NCI-H1694 treated with DMSO at 0.1 percent for 48 hours (cell line): Measurements from ENCODE around the gene OBSCN.

Experiments
- DNase-seq: peaks from one replicate; lab custom pipeline; 2025; lab: John Stamatoyannopoulos, UW

The OBSCN gene

GRCh38 chr1:228279011-228279721 is 71.3 kb downstream of the OBSCN start:
- DNase-seq, result no peak

DNA sequence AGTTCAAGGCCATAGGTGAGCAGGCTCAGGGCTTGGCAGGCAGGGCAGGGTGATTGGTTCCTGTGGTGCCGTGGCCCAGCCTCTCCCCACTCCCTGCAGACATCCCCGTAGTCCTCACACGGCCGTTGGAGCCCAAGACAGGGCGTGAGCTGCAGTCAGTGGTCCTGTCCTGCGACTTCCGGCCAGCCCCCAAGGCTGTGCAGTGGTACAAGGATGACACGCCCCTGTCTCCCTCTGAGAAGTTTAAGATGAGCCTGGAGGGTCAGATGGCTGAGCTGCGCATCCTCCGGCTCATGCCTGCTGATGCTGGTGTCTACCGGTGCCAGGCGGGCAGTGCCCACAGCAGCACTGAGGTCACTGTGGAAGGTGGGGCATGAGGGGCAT is 71.9 kb downstream of the OBSCN start:
- no peak for DNase-seq

DNA sequence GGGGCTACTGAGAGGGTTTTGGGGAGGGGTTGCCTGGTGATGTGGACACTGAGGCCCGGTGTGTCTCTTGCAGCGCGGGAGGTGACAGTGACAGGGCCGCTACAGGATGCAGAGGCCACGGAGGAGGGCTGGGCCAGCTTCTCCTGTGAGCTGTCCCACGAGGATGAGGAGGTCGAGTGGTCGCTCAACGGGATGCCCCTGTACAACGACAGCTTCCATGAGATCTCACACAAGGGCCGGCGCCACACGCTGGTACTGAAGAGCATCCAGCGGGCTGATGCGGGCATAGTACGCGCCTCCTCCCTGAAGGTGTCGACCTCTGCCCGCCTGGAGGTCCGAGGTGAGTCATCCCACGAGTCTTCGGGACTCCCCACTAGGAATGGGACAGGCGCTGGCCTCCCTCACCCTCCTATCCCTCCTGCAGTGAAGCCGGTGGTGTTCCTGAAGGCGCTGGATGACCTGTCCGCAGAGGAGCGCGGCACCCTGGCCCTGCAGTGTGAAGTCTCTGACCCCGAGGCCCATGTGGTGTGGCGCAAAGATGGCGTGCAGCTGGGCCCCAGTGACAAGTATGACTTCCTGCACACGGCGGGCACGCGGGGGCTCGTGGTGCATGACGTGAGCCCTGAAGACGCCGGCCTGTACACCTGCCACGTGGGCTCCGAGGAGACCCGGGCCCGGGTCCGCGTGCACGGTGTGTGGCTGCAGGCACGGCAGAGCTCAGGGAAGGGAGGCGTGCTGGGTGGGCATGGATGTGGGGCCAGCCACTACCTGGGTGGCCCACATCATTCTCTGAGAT is 72.5 kb downstream of the OBSCN start:
- no peak for DNase-seq

- DNase-seq, result no peak
Measured at GRCh38 chr1:228280961-228281591, 73.2 kb downstream of the OBSCN start.

- no peak for DNase-seq
Measured at GRCh38 chr1:228281631-228282328, 73.9 kb downstream of the OBSCN start.

- DNase-seq, result no peak
Measured at GRCh38 chr1:228282329-228283042, 74.6 kb downstream of the OBSCN start.

GRCh38 chr1:228283043-228283371 is 75.2 kb downstream of the OBSCN start:
- DNase-seq, result no peak

GRCh38 chr1:228283476-228284147 is 75.8 kb downstream of the OBSCN start:
- DNase-seq, result no peak

DNA sequence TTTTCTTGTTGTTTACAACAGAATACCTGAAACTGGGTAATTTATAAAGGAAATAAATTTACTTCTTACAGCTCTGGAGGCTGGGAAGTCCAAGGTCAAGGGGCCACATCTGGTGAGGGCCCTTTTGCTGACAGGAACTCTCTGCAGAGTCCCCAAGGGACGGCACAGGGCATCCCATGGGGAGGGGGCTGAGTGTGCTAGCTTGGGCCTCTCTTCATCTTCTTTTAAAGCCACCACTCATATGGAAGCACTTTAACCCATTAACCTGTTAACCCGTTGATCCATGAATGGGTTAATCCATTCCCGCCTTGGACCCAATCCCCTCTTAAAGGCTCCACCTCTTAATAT is 76.3 kb downstream of the OBSCN start:
- DNase-seq, result no peak

DNA sequence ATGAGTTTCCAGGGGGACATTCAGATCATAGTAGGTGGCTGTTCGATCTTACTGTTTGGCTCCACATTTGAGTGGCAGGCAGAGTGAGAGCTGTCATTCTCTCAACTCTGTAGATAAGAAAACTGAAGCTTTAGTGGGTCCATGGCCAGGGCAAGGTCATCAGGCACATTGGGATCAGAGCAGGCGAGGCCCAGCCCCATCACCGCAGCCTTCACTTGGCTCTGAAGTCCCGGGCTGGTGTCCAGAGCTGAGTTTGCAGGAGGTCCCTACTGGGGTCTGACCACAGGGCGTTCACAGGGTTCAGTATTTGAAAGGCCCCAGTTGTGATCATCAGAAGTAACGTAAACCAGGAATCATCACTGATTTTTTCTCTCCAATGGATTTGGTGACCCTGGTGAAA is 76.7 kb downstream of the OBSCN start:
- no peak for DNase-seq

GRCh38 chr1:228285661-228286504 is 78.0 kb downstream of the OBSCN start:
- DNase-seq, result no peak

GRCh38 chr1:228286505-228287417 is 78.9 kb downstream of the OBSCN start:
- DNase-seq, result no peak

GRCh38 chr1:228287541-228288425 is 79.9 kb downstream of the OBSCN start:
- DNase-seq, result no peak

- no peak for DNase-seq
Measured at GRCh38 chr1:228288536-228289238, 80.8 kb downstream of the OBSCN start.

GRCh38 chr1:228289239-228289849 is 81.5 kb downstream of the OBSCN start:
- DNase-seq, result no peak

GRCh38 chr1:228289996-228290881 is 82.4 kb downstream of the OBSCN start:
- DNase-seq, result no peak
